Measurements from ENCODE around the gene MLANA.

DNA sequence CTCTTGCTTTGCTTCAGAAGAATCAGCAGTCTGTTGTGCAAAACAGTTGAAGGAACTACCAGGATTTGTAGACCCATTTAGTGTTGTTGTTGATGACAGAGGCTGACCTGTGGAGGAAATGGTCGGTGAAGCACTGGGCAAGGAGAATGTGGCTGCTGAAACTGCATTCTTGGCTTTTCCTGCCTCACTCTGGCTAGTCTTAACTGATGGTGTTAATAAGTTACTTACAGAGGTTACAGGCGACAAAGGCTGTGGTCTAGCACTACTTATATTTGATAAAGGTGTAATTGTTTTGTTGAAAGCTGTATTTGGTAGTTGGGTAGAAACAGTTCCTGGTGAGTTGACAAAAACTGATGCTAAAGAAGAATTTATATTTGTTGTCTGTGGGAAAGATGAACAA is 31.5 kb downstream of the MLANA start:
- TF ChIP-seq CTCF (IDR thresholded peaks at IDR 0.05 in 8 of 11, conservative IDR thresholded peaks at IDR 0.05 in 3 of 11) (no peak), POLR2A (IDR thresholded peaks at IDR 0.05) (no peak), POLR2AphosphoS5 (IDR thresholded peaks at IDR 0.05) (no peak)

All from spleen (tissue), 7 donors.